Coronary artery (tissue), 2 donors: ENCODE measurements around the gene IL19.

Experiments
- DNase-seq: peaks from one replicate; pipeline ENCODE4 v3.0.0-alpha.2; 2017; ENCODE audit warnings: low spot score
- H3K27ac ChIP-seq, 2 donors: fragments of 200-600 bp; sonication (generic); one replicate each; pipeline ENCODE4 v1.5.1; 2016 to 2019
- H3K4me3 ChIP-seq: fragments of 200-600 bp; sonication (generic); 2 replicates; pipeline ENCODE4 v1.5.1; 2016; ENCODE audit warnings: mild to moderate bottlenecking, moderate library complexity
- TF ChIP-seq, protein P1 (sequence below): fragments of 200-600 bp; sonication (generic); IDR thresholded peaks from one replicate; pipeline ENCODE4 v1.5.1; 2019; ENCODE audit warnings: antibody characterized with exemption

IL19 gene

GRCh38 chr1:206867239-206867638, 96.7 kb downstream of the IL19 start:
- Histone ChIP-seq H3K27ac (no peak overlapping the region), H3K4me3 (no peak overlapping the region)
- TF ChIP-seq, protein P1, sequence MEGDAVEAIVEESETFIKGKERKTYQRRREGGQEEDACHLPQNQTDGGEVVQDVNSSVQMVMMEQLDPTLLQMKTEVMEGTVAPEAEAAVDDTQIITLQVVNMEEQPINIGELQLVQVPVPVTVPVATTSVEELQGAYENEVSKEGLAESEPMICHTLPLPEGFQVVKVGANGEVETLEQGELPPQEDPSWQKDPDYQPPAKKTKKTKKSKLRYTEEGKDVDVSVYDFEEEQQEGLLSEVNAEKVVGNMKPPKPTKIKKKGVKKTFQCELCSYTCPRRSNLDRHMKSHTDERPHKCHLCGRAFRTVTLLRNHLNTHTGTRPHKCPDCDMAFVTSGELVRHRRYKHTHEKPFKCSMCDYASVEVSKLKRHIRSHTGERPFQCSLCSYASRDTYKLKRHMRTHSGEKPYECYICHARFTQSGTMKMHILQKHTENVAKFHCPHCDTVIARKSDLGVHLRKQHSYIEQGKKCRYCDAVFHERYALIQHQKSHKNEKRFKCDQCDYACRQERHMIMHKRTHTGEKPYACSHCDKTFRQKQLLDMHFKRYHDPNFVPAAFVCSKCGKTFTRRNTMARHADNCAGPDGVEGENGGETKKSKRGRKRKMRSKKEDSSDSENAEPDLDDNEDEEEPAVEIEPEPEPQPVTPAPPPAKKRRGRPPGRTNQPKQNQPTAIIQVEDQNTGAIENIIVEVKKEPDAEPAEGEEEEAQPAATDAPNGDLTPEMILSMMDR, result no peak
- no peak for DNase-seq

- no peak overlapping the region for H3K27ac ChIP-seq
- no peak overlapping the region for H3K4me3 ChIP-seq
- TF ChIP-seq, protein P1, result no peak
- no peak for DNase-seq
Observed at GRCh38 chr1:206867716-206868115, 97.1 kb downstream of the IL19 start.

- DNase-seq, result no peak
- TF ChIP-seq, protein P1, result no peak
- Histone ChIP-seq H3K27ac (no peak overlapping the region), H3K4me3 (no peak overlapping the region)
Observed at GRCh38 chr1:206868264-206868663, 97.7 kb downstream of the IL19 start.

DNA sequence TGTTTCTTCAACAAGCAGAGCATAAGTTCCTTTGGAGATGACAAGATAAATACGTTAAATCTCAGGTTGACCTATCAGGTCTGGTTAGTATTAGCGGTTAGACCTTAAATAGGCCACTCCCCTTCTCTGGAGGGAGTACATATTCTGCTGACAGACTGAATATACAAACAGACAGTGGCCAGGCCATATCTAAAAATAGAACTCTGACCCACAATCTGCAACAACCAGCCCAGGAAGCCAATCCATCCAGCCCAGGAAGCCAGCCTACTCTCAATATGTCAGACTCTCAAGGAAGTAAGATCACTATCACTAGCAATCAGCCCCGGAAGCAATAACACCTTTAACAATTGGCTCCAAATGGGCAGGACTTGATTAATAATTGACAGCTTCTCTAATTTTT, 101.6 kb downstream of the IL19 start:
- Histone ChIP-seq H3K27ac (no peak overlapping the region), H3K4me3 (no peak overlapping the region)
- TF ChIP-seq, protein P1, result no peak
- no peak for DNase-seq

- H3K4me3 ChIP-seq, result no peak overlapping the region
- TF ChIP-seq, protein P1, result no peak
- DNase-seq, result no peak
- no peak overlapping the region for H3K27ac ChIP-seq
Observed at GRCh38 chr1:206873603-206874188, 103.1 kb downstream of the IL19 start.

DNA sequence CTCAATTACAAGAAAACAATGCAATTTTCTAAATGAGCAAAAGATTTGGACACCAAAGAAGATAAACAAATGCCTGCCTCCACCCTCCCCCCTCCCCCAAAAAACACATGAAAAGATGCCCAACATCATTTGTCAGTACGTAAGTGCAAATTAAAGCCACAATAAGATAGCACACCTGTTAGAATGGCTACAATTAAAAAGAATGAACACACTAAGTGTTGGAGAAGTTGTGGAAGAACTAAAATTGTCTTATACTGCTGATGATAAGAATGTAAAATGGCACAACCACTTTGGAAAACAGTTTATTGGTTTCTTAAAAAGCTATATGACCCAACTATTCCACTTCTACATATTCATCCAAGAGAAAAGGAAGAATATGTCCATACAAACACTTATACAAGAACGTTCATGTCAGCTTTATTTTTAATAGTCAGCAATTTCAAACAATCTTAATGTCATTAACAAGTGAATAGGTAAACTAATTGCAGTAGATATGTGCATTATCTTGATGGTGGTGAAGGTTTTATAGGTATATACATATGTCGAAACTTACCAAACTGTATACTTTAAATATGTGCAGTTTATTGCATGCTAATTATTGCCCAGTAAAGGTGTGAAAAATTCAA, 105.3 kb downstream of the IL19 start:
- TF ChIP-seq, protein P1, result no peak
- Histone ChIP-seq H3K27ac (no peak overlapping the region), H3K4me3 (no peak overlapping the region)
- no peak for DNase-seq

DNA sequence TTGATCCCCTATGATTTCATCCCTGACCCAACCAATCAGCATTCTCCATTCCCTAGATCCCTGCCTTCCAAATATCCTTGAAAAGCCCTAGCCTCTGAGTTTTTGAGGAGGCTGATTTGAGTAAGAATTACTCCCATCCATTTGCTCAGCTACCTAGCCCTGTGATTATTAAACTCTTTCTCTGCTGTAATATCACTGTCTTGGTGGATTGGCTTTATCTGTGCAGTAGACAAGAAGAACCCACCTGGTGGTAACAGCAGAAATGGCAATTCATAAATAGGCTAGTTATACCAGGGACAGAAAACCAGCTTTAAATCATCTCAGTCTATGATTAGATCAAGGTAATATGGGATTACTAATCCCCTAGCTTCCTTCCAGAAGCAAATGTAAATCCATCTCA, 107.9 kb downstream of the IL19 start:
- no peak for DNase-seq
- Histone ChIP-seq H3K27ac (no peak overlapping the region), H3K4me3 (no peak overlapping the region)
- TF ChIP-seq, protein P1, result no peak
